ENCODE measurements around the gene DDX31. TPM values are rescaled to one million over a fixed set of nuclear protein-coding genes. Genes with fewer than 3 reads are reported as not detected.
A peak's percentile ranks its signal among the peaks of the same experiment; 100 is the strongest.

The DDX31 gene
- total and polyA plus RNA-seq, 9 donors, result 9.7 to 19.6 (median 14.1) TPM

DNA sequence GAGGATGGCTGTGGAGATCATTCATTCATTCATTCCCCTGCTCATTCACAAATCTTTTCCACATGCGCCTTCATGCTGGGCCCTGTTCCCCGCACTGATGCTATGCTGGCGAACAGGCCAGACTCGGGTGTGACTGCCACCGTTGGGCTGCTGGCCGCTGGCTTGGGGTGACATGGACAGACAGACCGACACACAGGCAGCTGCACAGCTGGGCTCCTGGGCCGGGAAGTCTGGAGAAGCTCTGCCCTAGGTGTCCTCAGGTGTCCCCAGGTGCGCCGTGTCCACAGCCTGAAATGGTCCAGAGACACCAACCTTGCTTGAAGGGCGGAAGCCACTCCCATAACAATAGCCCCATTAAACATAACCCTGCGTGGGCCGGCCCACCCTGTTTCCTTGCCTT is 122.3 kb downstream of the DDX31 start:
- no peak for TF ChIP-seq EP300 (IDR thresholded peaks at IDR 0.05)
- TF ChIP-seq POLR2A (IDR thresholded peaks at IDR 0.05), result no peak
- TF ChIP-seq, protein P1, sequence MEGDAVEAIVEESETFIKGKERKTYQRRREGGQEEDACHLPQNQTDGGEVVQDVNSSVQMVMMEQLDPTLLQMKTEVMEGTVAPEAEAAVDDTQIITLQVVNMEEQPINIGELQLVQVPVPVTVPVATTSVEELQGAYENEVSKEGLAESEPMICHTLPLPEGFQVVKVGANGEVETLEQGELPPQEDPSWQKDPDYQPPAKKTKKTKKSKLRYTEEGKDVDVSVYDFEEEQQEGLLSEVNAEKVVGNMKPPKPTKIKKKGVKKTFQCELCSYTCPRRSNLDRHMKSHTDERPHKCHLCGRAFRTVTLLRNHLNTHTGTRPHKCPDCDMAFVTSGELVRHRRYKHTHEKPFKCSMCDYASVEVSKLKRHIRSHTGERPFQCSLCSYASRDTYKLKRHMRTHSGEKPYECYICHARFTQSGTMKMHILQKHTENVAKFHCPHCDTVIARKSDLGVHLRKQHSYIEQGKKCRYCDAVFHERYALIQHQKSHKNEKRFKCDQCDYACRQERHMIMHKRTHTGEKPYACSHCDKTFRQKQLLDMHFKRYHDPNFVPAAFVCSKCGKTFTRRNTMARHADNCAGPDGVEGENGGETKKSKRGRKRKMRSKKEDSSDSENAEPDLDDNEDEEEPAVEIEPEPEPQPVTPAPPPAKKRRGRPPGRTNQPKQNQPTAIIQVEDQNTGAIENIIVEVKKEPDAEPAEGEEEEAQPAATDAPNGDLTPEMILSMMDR (IDR thresholded peaks at IDR 0.05), result no peak
- no peaks in the 10 kb centered on the region for H3K36me3 ChIP-seq
- no peaks in the 10 kb centered on the region for H3K27me3 ChIP-seq
- no peaks in the 10 kb centered on the region for H3K4me1 ChIP-seq (ENCODE audit: insufficient read depth)
- no peak overlapping the region for H3K27ac ChIP-seq
- no peak overlapping the region for H3K4me3 ChIP-seq
- H3K9me3 ChIP-seq, result no peaks in the 10 kb centered on the region
- 89 to 91% (median 90%) methylated on average over 13 of the region's 13 CpGs for WGBS, 3 donors
- intact Hi-C loops (cut with DNase I), result no loop called here
- DNase-seq, result no peak

DNA sequence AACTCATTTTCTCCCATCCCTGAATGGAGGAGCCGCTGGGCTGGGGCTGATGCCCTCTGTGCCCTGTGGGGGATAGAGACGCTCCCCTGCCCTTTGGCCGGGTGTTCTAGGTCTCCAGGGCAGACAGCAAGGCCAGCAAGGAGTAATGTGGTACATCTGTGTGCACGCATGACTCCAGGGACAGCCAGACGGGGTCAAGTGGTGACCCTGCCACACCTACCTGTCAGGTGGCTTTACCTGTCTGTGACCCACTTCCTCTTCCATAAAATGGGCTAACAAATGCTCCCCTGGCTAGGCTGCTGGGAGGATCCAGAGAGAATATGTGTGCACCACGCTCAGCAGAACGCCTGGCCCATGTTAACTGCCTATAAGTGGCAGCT is 122.7 kb downstream of the DDX31 start:
- H3K4me3 ChIP-seq, result no peak overlapping the region
- H3K36me3 ChIP-seq, result no peaks in the 10 kb centered on the region
- no peak overlapping the region for H3K27ac ChIP-seq
- H3K27me3 ChIP-seq, result no peaks in the 10 kb centered on the region
- H3K9me3 ChIP-seq, result no peaks in the 10 kb centered on the region
- H3K4me1 ChIP-seq (ENCODE audit: insufficient read depth), result no peaks in the 10 kb centered on the region
- DNase-seq, result no peak
- 69 to 76% (median 70%) methylated on average over 6 to 7 of the region's 7 CpGs for whole genome bisulfite sequencing, 3 donors
- intact Hi-C loops (cut with DNase I), result no loop called here
- no peak for TF ChIP-seq EP300 (IDR thresholded peaks at IDR 0.05)
- TF ChIP-seq POLR2A (IDR thresholded peaks at IDR 0.05), result no peak
- TF ChIP-seq, protein P1 (IDR thresholded peaks at IDR 0.05), result no peak

DNA sequence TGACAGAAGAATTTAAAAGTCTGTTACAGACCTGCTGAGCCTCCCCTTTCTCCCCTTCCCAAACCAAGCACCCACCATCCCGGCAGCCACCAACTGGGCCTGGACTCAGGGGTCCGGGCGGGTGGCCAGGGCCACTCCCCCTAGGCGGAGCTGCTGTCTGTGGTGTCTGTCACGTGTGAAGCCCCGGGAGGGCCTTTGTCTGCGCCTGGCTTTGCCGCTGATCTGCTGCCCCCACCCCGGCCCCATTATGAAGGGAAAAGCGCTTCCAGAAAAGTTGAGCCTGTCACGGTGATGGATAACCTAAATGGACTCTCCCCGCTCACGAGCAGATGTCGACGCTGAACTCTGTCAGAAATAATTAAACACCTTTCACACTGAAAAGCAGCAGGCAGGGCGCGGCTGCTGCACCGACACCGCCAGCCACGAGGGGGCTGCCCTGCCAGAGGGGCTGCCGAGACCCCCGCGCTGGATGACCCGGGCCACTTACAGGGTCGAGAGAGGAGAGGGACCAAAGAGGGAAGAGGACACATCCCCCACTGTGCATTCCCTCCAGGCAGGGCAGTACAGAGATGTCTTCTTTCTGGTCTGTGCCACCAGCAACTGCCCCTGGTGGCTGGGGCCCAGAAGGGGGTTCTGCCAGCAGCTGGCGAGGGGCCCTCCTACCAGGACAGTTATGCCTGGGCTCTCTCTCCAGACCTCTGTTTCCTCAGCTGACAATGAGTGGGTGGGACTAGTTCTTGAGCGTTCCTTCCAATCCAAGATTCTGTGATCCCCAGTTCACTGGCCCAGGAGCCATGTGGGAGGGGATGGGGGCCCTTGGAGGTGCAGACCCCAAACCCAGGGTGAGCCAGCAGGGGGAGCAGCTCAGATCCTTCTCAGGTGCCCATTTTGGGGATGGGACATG is 123.4 kb downstream of the DDX31 start:
- Histone ChIP-seq H3K4me1 (ENCODE audit: insufficient read depth) (no peaks in the 10 kb centered on the region), H3K36me3 (no peaks in the 10 kb centered on the region), H3K4me3 (no peak overlapping the region), H3K9me3 (no peaks in the 10 kb centered on the region), H3K27ac (no peak overlapping the region), H3K27me3 (no peaks in the 10 kb centered on the region)
- 4 to 7% (median 5%) methylated on average over 27 of the region's 27 CpGs for WGBS, 3 donors
- peak in 2 of 5 donors; percentile 30 to 51 for DNase-seq
- TF ChIP-seq POLR2A (IDR thresholded peaks at IDR 0.05), result no peak
- TF ChIP-seq, protein P1 (IDR thresholded peaks at IDR 0.05), result no peak
- no peak for TF ChIP-seq EP300 (IDR thresholded peaks at IDR 0.05)
- intact Hi-C loops (cut with DNase I), result no loop called here

DNA sequence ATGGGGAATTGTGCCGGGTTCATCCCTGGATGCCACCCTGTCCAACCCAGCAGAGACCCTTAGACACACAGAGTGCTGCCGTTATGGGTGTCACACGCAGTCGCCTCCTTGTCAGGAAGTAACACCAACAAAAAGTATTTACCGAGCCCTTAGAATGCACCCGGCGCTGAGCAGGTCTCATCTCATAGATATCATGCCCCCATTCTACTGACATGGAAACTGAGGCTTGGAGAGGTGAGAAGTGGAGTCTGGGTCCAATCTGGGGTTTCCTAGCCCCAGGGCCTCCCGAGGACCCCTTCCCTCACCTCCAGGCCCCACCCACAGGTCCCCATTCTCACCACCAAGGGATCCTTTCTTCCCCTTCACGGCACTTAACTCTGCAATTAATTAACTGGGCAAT is 124.2 kb downstream of the DDX31 start:
- intact Hi-C loops (cut with DNase I), result no loop called here
- H3K4me3 ChIP-seq, result no peak overlapping the region
- H3K27ac ChIP-seq, result no peak overlapping the region
- no peaks in the 10 kb centered on the region for H3K9me3 ChIP-seq
- H3K4me1 ChIP-seq (ENCODE audit: insufficient read depth), result no peaks in the 10 kb centered on the region
- WGBS, 3 donors, result 78 to 85% (median 81%) methylated on average over 9 of the region's 9 CpGs
- H3K36me3 ChIP-seq, result no peaks in the 10 kb centered on the region
- H3K27me3 ChIP-seq, result no peaks in the 10 kb centered on the region
- DNase-seq, result no peak
- TF ChIP-seq EP300 (IDR thresholded peaks at IDR 0.05), result no peak
- no peak for TF ChIP-seq POLR2A (IDR thresholded peaks at IDR 0.05)
- TF ChIP-seq, protein P1 (IDR thresholded peaks at IDR 0.05), result no peak
